Adrenal gland (tissue), 12 donors: Measurements from ENCODE around the gene ZNF821. TPM values are rescaled to one million over a fixed set of nuclear protein-coding genes. Genes with fewer than 3 reads are reported as not detected.
"Not testable (repeated sequence)": the region's sequence is repeated elsewhere in the genome, so short reads cannot be mapped to it uniquely, and the experiment has no call there.

Experiments
- DNase-seq, 7 donors: peaks; one replicate each; pipeline ENCODE4 v3.0.0-alpha.2; 2019 to 2020
- H3K27ac ChIP-seq, 5 donors: fragments of 200-600 bp; sonication (generic) in 4 of 5; 1 replicate in 3 of 5; 2 replicates in 2 of 5; pipeline versions ENCODE4 v1.5.1 to v1.8.0; 2016 to 2020; ENCODE audit warnings: mild to moderate bottlenecking in 1 of 5
- H3K27me3 ChIP-seq: fragments of 200-600 bp; 2 replicates; pipeline ENCODE4 v1.8.0; 2021
- H3K36me3 ChIP-seq, 2 donors: fragments of 200-600 bp; replicated peaks in 1 of 2; 1 replicate in 1 of 2; 2 replicates in 1 of 2; pipeline versions ENCODE4 v1.5.1 to v1.8.0; 2018 to 2022
- H3K4me1 ChIP-seq, 2 donors: fragments of 200-600 bp; replicated peaks in 1 of 2; 1 replicate in 1 of 2; 2 replicates in 1 of 2; pipeline versions ENCODE4 v1.5.1 to v1.8.0; 2018 to 2021
- H3K4me3 ChIP-seq, 4 donors: fragments of 200-600 bp; sonication (generic) in 3 of 4; one replicate each; pipeline ENCODE4 v1.5.1; 2016 to 2018
- H3K9me3 ChIP-seq, 3 donors: fragments of 200-600 bp; sonication (generic) in 1 of 3; replicated peaks in 1 of 3; 1 replicate in 2 of 3; 2 replicates in 1 of 3; pipeline versions ENCODE4 v1.5.1 to v1.8.0; 2016 to 2021
- CTCF ChIP-seq, 6 experiments: fragments of 450-650 bp in 4 of 6; fragments of 200-600 bp in 2 of 6; sonication (generic) in 1 of 6; IDR thresholded peaks; 1 replicate in 5 of 6; 2 replicates in 1 of 6; pipeline versions ENCODE4 v1.5.1 to v1.8.0; 2016 to 2021; ENCODE audit warnings: antibody characterized with exemption in 6 of 6, mild to moderate bottlenecking in 2 of 6, moderate library complexity in 1 of 6
- POLR2A ChIP-seq, 2 donors: fragments of 450-650 bp; IDR thresholded peaks; one replicate each; pipeline ENCODE4 v1.6.1; 2017; ENCODE audit warnings: antibody characterized with exemption in 2 of 2, mild to moderate bottlenecking in 2 of 2, moderate library complexity in 1 of 2
- WGBS, 4 donors: extraction: QIAGEN DNeasy Blood & Tissue Kit in 2 of 4; methylation state at CpG; one replicate each; pipeline versions ENCODE4 v1.1.5 to v1.1.7; 2013 to 2017; 5-methylcytosine and 5-hydroxymethylcytosine counted together
- intact Hi-C, 2 donors: fragments of 100-400 bp; cut with DNase I; formaldehyde crosslinking; loops; one replicate each; pipeline versions ENCODE4 v1.14.1 to v1.15.0; 2022 to 2023
- polyA plus RNA-seq, 3 donors: library from polyadenylated mRNA; stranded (reverse); fragments of 200-250 nt in 2 of 3; fragments of 350-450 nt in 1 of 3; fragmentation: Illumina TruSeq in 1 of 3; extraction: RNeasy Lipid Tissue Mini Kit (QIAGEN cat#74804) in 1 of 3; gene quantifications; one replicate each; pipeline ENCODE4 v1.2.3, GENCODE V29; 2013 to 2014
- total RNA-seq, 9 donors: library from RNA; depleted of rRNA in 4 of 9; stranded (reverse); fragments of >200 nt in 4 of 9; fragments of 120-200 nt in 1 of 9; fragmentation: NEBNext Ultra II Directional in 1 of 9; extraction: Animal tissue kit (Norgen Biotek cat#: 25700) in 1 of 9; gene quantifications; one replicate each; pipeline versions ENCODE4 v1.1.0 to v1.2.4, GENCODE V29; 2013 to 2023
- donor health status: healthy with polysubstance abuse.
- donor health status: Bipolar disorder and iron deficiency.
- donor health status: DM: yes; HTN: yes; CAD: no.
- donor health status: DM: no; HTN: no; CAD: no.
- donor health status: DM: no; HTN: no; CAD: no.
- donor health status: DM: yes; HTN: yes; CAD: no.

Gene ZNF821
- total and polyA plus RNA-seq, 12 donors = 4.6 to 13.1 (median 7.2) TPM

DNA sequence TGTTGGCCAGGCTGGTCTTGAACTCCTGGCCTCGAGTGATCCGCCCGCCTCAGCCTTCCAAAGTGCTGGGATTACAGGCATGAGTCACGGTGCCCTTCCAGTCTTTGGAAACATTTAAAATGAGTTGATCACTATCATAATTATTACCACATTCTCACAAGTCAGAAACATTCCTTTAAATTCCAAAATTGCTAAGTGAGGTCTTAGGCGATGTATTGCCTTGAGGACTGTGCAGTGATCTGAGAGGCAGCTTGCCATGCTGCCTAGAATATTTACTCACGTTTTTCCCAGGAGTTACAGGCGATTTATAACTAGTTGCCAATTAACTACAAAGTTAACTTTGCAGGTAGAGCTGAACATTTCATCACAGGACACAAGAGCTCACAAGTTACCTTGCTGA lies 43.9 kb downstream of the ZNF821 start:
- Histone ChIP-seq H3K36me3 (no peaks in the 10 kb centered on the region), H3K4me1 (no peaks in the 10 kb centered on the region), H3K27me3 (no peaks in the 10 kb centered on the region), H3K9me3 (no peaks in the 10 kb centered on the region), H3K4me3 (no peak overlapping the region), H3K27ac (no peak overlapping the region)
- intact Hi-C loops = no loop called here
- TF ChIP-seq CTCF (IDR thresholded peaks at IDR 0.05) = no peak
- TF ChIP-seq POLR2A (IDR thresholded peaks at IDR 0.05) = no peak
- no peak for DNase-seq
- 66 to 71% (median 66%) methylated on average over 7 of the region's 7 CpGs for WGBS, 4 donors

GRCh38 chr16:71837150-71837549 lies 46.8 kb downstream of the ZNF821 start:
- intact Hi-C loops = no loop called here
- WGBS, 4 donors = 76 to 87% (median 86%) methylated on average over 3 of the region's 3 CpGs
- H3K36me3 ChIP-seq = no peaks in the 10 kb centered on the region
- no peaks in the 10 kb centered on the region for H3K4me1 ChIP-seq
- H3K9me3 ChIP-seq = no peaks in the 10 kb centered on the region
- no peak for TF ChIP-seq CTCF (IDR thresholded peaks at IDR 0.05)
- TF ChIP-seq POLR2A (IDR thresholded peaks at IDR 0.05) = no peak
- no peak overlapping the region for H3K4me3 ChIP-seq
- H3K27me3 ChIP-seq = no peaks in the 10 kb centered on the region
- DNase-seq = no peak
- no peak overlapping the region for H3K27ac ChIP-seq

DNA sequence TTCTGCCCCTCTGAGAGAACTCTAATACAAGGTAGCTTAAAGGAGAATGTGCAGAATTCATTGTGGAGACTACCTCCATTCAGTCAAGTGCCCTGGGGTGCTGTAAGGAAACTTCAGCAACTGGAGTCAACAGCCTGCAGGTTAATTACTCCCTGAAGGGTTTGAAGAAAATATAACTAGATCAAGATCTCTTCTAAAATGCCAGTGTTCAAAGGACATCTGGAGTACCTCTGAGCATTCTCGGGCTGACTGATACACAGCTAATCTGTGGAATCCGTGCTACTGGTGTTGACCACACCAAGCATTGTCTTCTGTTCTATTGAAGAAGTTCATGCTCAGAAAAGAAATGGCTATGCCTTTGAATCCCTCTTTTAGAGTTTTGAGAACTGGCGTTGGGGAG lies 49.7 kb downstream of the ZNF821 start:
- no peak for DNase-seq
- Histone ChIP-seq H3K36me3 (no peaks in the 10 kb centered on the region), H3K4me1 (no peaks in the 10 kb centered on the region), H3K27me3 (no peaks in the 10 kb centered on the region), H3K4me3 (no peak overlapping the region), H3K9me3 (no peaks in the 10 kb centered on the region), H3K27ac (no peak overlapping the region)
- 90 to 91% (median 91%) methylated on average over 3 of the region's 3 CpGs for WGBS, 4 donors
- intact Hi-C loops = no loop called here
- TF ChIP-seq CTCF (IDR thresholded peaks at IDR 0.05) (no peak), POLR2A (IDR thresholded peaks at IDR 0.05) (no peak)

- H3K4me3 ChIP-seq, H3K27me3 ChIP-seq, H3K4me1 ChIP-seq, H3K9me3 ChIP-seq, H3K36me3 ChIP-seq, H3K27ac ChIP-seq, intact Hi-C loops, DNase-seq: not testable (repeated sequence)
- WGBS, 4 donors = 85 to 95% (median 91%) methylated on average over 2 of the region's 2 CpGs
These were observed 51.9 kb downstream of the ZNF821 start for GRCh38 chr16:71832112-71832511.

GRCh38 chr16:71831698-71832097 lies 52.3 kb downstream of the ZNF821 start:
- H3K4me1 ChIP-seq, intact Hi-C loops, H3K4me3 ChIP-seq, H3K27me3 ChIP-seq, DNase-seq, H3K27ac ChIP-seq, H3K9me3 ChIP-seq, H3K36me3 ChIP-seq: not testable (repeated sequence)
- WGBS, 4 donors = 78 to 87% (median 86%) methylated on average over 3 of the region's 3 CpGs
